HG03342 (cell line): ENCODE data around the gene ADGRG6.
"Not testable (repeated sequence)": the region's sequence is repeated elsewhere in the genome, so short reads cannot be mapped to it uniquely, and the experiment has no call there.

Experiments
- ATAC-seq: cut with Tn5 transposase; IDR thresholded peaks from one replicate; pipeline ENCODE4 v1.9.1; 2021; ENCODE audit warnings: mild to moderate bottlenecking, moderate library complexity; ENCODE audit not compliant: unreplicated experiment

Gene ADGRG6

GRCh38 chr6:142342986-142343385 lies 41.2 kb downstream of the ADGRG6 start:
- no peak for ATAC-seq

- ATAC-seq: no peak
Observed at GRCh38 chr6:142343938-142344337, 42.1 kb downstream of the ADGRG6 start.

GRCh38 chr6:142345261-142345660 lies 43.5 kb downstream of the ADGRG6 start:
- ATAC-seq: no peak

- not testable (repeated sequence) for ATAC-seq
Observed at GRCh38 chr6:142346166-142346565, 44.4 kb downstream of the ADGRG6 start.

GRCh38 chr6:142349215-142349823 lies 47.5 kb downstream of the ADGRG6 start:
- no peak for ATAC-seq

- ATAC-seq: no peak
Observed at GRCh38 chr6:142350309-142350708, 48.5 kb downstream of the ADGRG6 start.

GRCh38 chr6:142353690-142354089 lies 51.9 kb downstream of the ADGRG6 start:
- no peak for ATAC-seq

- ATAC-seq: no peak
Observed at GRCh38 chr6:142354650-142355049, 52.8 kb downstream of the ADGRG6 start.

- no peak for ATAC-seq
Observed at GRCh38 chr6:142355520-142356174, 53.8 kb downstream of the ADGRG6 start.

GRCh38 chr6:142356201-142356883 lies 54.5 kb downstream of the ADGRG6 start:
- ATAC-seq: no peak

GRCh38 chr6:142356884-142357225 lies 55.0 kb downstream of the ADGRG6 start:
- no peak for ATAC-seq

- ATAC-seq: no peak
Observed at GRCh38 chr6:142357879-142358278, 56.1 kb downstream of the ADGRG6 start.

- ATAC-seq: no peak
Observed at GRCh38 chr6:142359271-142359960, 57.6 kb downstream of the ADGRG6 start.

- no peak for ATAC-seq
Observed at GRCh38 chr6:142361345-142361744, 59.5 kb downstream of the ADGRG6 start.

- ATAC-seq: no peak
Observed at GRCh38 chr6:142361779-142362750, 60.3 kb downstream of the ADGRG6 start.

- ATAC-seq: no peak
Observed at GRCh38 chr6:142367061-142367460, 65.3 kb downstream of the ADGRG6 start.

GRCh38 chr6:142367501-142368018 lies 65.8 kb downstream of the ADGRG6 start:
- no peak for ATAC-seq

GRCh38 chr6:142369266-142369665 lies 67.5 kb downstream of the ADGRG6 start:
- no peak for ATAC-seq

- ATAC-seq: no peak
Observed at GRCh38 chr6:142372348-142372747, 70.5 kb downstream of the ADGRG6 start.
